A673 (cell line): ENCODE data around the gene TMEM242.

Experiments used
- CTCF ChIP-seq: fragments of 300-800, 200-600 bp; sonication (generic); conservative IDR thresholded peaks from 2 replicates; pipeline ENCODE4 v1.5.1; 2017; ENCODE audit warnings: low read depth, mild to moderate bottlenecking, antibody characterized with exemption, low read length, moderate library complexity, mixed read lengths
- EZH2 ChIP-seq: fragments of 200-600 bp; sonication (generic); IDR thresholded peaks from 2 replicates; pipeline ENCODE4 v1.6.1; 2017; ENCODE audit warnings: borderline replicate concordance, low read depth, mild to moderate bottlenecking, mixed read lengths, antibody characterized with exemption, low read length; ENCODE audit not compliant: poor library complexity, severe bottlenecking

- TF ChIP-seq CTCF (peak; percentile 32; the same call in 1 of the 2 replicates), EZH2 (no peak)
These were observed 16.1 kb upstream of the TMEM242 start for GRCh38 chr6:157339432-157339831.
